ENCODE results near the gene IMMP2L.

IMMP2L gene

DNA sequence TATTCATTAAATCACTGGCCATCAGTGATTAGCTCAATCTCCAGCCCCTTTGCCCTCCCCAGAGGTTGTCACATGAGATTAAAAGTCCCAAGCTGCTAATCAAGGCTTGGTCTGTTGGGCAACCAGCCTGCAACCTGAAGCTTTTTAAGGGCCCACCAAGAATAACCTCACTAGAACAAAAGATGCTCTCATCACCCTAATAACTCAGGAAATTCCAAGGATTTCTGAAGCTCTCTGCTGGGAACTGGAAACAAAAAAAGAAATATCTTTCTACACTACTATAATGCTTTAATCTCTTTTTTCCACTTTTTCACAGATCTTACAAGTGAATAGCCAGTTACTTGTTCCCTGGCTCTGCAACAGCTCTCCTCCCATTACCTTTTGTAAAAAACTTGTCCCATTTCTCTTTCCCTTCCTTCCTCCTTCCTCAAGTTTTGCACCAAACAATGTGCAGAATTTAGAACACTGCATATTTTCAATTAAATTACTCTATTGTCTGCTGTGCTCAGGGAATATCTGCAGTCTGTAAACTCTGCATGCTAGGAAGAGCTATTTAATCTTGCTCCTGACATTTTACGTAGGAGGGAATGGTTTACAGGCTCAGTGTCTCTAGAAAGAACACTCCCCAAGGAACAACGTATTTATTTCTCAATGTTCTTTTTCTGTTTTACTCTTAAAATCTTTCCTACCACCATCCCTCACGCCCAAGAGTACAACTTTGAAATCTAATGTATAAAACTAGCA lies 169.1 kb downstream of the IMMP2L start:
- no peak for DNase-seq (ENCODE audit: low read depth in 2 of 2)

DNA sequence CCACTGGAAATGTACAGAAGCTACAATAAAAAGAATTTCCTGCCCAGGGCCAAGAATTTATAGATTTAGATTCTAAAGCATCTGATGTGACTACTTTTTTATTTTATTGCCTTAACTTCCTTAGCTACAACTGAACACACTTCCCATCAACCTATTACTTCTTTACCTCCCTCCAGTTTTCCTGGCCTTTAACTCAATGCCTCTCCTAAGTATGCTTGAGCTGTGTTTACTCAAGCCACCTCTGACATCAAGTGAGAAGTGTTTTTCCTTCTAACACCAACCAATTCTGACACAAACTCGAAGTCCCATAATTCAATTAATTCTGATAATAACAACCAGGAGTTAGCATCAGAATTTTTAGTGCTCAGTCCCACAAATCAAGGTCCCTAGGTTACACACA lies 170.0 kb downstream of the IMMP2L start:
- DNase-seq (ENCODE audit: low read depth in 2 of 2): no peak

DNA sequence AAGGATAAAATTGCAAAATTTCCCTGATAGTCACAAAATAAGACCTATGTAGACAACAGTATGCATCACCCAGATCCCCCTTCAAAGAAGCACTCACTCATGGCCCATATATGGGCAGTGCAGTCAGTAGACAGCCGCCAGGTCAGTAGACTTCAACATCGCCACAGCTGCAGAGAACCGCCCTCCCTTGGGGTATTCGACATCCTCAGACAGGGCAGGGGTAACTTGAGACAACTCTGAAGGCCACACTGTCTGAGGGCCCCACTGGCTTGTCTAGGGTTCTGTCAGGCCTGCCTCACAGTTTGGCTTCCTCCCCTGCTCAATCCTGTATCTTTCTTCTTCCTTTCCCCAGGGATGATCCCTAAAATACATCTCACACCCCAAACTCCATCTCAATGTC lies 172.3 kb downstream of the IMMP2L start:
- DNase-seq (ENCODE audit: low read depth in 2 of 2): no peak

DNA sequence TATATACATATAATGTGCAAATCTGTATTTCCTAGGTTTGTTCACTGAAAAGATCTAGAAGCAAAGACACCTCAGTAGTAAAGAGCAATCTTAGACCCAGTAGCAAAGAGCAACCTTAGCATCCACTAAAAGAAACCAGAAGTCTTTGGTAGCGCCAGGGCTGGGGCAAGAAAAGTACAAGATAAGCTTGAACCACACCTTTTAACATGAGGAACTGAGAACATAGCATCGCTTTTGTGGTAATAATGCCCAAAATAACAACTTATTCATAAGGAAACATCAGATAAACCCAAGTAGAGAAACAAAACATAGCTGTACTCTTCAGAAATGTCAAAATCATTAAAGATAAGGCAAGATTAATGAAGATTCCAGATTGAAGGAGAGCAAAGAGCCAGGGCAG lies 173.4 kb downstream of the IMMP2L start:
- DNase-seq (ENCODE audit: low read depth in 2 of 2): no peak

DNA sequence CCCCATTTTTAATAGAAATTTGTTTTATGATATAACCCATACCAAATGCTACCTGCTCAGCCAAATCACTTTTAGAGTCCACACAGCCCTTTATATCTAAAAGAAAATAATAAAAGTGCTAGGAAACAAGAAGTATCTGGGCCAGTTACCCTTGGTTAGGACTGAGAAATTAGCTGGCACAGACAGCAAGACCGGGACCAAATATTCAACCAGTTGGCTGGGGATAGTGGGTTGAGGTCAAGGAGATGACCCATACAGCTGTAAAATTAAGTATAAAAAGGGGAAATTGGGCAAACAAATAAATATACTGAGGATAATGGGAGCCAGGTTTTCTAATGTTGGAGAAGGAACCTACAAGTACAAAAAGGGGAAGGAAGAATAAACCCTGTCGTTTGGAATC lies 174.3 kb downstream of the IMMP2L start:
- DNase-seq (ENCODE audit: low read depth in 2 of 2): no peak

DNA sequence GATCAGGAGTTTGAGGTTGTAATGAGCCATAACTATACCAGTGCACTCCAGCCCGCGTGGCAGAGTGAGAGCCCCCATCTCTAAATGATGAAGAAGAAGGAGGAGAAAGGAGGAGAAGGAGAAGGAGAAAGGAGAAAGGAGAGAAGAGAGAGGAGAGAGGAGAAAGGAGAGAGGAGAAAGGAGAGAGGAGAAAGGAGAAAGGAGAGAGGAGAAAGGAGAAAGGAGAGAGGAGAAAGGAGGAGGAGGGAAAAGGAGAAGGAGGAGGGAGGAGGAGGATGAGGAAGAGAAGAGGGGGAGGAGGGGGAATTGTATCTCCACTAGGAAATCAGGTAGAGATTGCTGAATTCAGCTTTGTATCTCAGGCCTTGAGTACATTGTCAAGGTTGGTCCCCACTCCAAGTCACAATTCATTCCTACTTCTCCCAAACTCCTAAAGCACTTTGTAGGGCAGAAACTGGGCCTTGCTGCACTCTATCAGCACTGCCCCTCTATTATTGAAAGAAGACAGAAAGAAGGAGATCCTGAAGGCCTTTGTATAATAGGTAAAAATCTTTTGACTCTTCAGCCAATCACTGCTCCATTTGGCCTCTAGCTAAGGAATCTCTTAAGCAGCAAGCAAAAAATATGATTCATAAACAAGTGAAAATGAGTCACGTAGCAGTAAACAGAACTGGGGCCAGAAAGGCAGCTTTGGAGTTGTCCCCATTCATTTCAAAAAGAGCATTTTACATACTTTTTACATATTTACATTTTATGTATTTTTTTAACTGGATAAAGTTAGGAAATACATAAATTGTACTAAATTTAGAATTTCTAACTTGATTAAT lies 178.0 kb downstream of the IMMP2L start:
- DNase-seq (ENCODE audit: low read depth in 2 of 2): no peak

DNA sequence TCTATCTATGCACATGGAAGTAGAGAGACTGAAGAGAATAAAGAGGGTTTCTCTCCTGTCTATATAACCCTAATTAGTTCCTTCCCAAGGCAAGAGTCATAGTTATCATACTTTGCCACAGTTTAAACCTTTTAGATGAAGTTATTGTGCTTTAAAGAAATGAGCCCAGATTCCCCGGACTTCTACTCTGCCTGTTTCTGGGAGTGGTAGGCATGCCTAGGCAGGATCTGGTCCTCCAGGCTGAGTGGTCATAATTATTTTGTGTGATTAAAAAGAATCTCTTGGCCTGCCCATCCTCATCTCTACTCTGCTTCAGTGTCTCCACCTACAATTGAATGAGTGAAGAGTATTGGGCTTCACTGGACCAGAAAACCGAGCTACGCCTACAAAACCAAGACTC lies 179.2 kb downstream of the IMMP2L start:
- DNase-seq (ENCODE audit: low read depth in 2 of 2): no peak

DNA sequence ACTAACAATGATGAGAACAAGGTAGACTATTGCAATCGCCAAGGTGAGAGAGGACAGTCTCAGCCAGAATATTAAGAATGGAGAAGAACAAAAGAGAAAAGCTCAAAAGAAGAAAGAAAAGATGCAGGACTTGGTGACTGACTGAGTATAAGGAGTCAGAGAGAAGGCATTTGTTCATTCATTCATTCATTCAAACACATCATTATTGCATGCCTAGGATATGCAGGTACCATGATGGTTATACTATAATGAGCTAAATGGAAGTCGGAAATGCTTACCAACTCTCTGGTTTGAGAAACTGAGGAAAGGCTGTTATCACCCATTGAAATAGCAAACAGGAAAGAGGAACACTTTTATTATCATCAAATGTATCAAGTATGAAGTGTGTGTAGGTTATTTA lies 180.7 kb downstream of the IMMP2L start:
- no peak for DNase-seq (ENCODE audit: low read depth in 2 of 2)

DNA sequence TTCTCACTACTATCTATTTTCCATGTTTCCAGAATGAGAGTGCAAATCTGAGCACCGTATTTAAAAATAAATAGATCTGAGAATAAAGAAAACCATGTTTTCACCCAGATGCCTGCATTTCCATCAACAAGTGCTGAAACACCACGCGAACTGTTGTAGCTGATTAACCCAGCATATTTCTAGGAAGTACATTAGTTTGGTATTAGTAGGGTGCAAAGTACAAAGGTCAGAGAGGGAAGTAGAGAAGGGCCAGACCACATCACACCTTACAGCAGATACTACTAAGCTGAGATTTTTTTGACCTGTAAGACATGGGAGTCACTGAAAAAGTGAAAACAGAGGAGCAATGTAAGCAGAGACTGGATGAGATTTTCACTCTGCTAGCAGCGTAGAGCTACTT lies 181.3 kb downstream of the IMMP2L start:
- DNase-seq (ENCODE audit: low read depth in 2 of 2): no peak

DNA sequence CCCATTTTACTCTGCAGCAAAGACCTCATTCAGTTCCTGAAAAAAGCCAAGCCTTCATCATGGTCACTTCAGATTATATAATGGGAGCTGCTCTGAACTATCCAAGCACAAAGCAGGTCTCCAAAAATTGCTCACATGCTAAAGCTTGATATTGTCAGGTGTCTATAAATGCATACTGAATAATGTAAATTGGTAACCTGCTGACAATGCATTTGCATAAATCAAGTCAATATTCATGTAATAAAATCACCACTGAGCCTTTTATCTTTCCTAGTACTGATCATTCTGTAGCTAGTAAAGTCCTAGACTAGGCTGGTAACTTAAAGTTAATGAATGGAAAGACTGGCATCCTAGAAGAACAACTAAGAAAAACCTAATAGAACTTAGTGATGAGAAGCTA lies 188.3 kb downstream of the IMMP2L start:
- no peak for DNase-seq (ENCODE audit: low read depth in 2 of 2)

DNA sequence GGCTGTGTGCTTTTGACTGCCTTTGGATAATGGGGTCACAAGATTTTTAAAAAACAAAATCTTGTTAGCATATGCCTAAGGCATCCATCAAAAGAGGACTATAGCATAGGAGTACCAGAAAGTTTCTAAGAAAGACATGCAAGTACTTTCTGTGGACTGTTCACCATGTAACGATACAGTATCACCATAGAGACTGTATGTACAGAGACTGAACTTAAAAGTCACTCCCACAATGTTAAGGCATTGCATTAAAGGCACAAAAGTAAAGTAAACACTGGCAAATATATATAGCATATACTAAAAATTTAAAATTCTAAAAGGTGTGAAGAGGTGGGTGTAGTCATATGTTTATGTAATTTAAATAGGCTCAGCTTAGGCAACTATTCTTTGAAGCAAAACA lies 190.9 kb downstream of the IMMP2L start:
- DNase-seq (ENCODE audit: low read depth in 2 of 2): no peak

DNA sequence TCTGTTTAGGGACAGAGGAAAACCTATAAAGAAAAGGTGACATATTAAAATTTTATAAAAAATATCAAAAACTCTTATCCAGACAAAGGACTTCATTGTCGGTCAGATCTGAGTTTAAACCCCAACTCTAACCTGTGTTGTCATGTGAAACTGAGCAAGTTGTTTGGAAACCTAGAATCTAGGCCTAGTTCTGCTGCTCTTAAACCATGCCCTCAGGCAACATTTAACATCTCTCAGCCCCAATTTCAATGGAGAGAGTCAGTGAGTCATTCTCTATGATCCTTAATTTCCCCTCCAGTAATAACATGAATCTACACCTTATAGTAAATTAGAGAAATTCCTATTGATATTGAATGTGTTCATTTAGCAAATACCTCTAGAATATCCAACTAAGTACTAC lies 192.3 kb downstream of the IMMP2L start:
- no peak for DNase-seq (ENCODE audit: low read depth in 2 of 2)

DNA sequence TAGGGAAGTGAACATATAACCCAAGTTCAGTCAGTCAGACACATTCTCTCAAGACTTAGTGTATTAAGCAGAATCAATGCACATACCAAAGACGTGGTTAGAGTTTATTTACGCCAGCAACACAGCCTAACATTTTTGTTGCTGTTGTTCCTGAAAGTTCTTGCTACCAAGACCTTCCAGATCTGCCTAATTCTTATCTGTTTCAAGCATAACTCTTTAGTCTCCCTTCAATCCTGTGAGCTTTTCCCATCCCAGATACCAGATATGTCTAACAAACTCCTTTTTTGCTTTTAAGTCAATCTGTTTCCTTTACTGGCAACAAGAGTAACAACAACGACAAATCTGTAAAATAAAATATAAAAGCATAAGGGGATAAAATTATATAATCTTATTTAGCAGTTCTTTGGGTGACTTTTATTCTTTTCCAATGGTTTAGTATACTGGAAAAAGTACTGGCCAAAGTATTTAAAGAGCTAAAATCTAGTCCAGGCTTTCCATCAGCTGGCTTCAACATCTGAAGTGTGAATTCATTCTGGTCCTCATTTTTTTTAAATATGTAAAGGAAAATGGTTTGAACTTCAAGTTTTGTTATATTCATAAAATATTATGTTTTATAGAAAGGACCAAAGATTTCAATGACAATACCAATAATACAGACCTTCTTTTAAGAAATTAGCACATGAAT lies 193.8 kb downstream of the IMMP2L start:
- no peak for DNase-seq (ENCODE audit: low read depth in 2 of 2)

DNA sequence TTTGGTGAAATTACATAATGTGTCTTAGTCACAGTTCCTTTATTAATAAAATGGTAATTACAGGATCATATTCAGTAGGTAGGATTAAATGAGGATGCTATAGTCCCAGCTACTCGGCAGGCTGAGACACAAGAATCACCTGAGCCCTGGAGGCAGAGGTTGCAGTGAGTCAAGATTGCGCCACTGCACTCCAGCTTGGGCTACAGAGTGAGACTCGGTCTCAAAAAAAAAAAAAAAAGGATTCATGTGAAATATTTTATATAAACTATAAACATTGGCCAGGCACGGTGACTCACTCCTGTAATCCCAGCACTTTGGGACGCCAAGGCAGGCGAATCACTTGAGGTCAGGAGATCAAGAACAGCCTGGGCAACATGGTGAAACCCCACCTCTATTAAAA lies 197.9 kb downstream of the IMMP2L start:
- no peak for DNase-seq (ENCODE audit: low read depth in 2 of 2)

DNA sequence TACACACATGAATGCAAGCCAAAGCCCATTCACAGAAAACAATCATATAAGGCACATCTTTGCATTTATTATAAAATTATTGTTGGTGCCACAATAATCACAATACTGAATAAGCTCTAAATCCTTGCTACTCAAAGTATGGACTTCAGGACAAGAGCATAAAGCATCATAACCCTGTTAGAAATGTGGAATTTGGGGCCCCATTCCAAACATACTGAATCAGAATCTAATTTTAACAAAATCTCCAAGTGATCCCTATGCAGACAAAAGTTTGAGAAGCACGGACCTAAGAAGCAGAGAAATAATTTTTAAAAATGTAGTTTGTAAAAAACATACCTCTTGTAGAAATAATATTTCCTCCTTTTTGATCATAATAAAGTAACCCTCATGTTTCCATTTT lies 199.2 kb downstream of the IMMP2L start:
- DNase-seq (ENCODE audit: low read depth in 2 of 2): no peak

DNA sequence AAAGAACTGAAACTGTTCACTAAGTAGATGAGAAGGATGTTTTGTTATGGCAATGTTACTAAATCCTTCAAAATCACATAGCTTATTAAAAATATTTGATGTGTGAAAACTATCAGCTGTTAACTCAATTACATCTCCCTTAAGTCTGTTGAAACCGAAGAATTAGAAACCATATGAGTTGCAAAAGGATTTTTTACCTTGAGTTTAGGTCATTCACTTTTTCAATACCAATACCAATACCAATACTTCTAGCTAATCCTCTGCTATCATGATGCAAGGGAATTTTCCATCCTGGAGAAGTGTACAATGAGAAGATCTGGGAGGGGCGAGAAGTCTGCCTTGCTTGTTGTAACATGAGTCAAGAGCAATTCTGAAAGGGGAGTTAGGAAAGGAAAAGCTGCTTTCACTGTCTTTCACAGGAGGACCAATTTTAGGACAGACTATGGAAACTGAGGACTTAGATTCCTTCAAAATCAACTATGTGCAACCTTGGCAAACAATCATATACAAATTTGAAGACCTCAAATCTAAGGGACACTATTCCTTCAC lies 199.7 kb downstream of the IMMP2L start:
- DNase-seq (ENCODE audit: low read depth in 2 of 2): no peak

DNA sequence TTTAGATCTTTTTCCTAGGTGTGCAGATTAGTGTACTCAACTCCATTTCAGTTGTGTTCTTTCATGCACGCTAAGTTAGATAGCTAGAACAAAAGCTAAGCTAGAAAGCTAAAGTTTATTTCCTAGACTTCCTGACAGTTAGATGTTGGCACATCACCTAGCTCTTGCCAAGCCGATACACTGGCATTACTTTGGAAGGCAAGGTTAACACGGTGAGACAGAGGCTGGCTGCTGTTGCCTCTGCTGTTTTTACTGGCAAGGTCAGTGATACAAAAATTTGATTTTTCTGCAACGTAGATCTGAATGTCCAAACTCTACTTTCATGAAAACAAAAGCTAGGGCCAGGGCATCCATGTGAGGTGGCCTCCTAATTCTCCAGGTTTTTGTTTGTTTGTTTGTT lies 203.4 kb downstream of the IMMP2L start:
- DNase-seq (ENCODE audit: low read depth in 2 of 2): no peak

DNA sequence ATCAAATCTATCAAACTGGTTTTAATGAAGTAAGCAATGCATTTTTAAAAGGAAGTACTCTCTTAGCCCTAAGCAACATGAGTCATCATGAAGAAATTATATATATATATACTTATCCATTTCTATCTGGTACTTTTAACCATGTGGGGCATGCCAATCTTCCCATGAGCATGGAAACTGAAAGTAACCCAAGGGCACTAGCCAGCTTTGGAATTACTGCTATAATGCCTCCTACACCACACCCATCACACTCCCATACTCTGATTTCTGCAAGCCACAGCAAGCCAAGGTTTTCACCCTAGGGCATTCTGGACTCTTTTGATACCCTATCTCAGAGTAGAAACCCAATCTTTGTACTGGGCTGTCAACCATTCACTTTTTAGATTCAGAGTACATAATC lies 204.6 kb downstream of the IMMP2L start:
- DNase-seq (ENCODE audit: low read depth in 2 of 2): no peak

DNA sequence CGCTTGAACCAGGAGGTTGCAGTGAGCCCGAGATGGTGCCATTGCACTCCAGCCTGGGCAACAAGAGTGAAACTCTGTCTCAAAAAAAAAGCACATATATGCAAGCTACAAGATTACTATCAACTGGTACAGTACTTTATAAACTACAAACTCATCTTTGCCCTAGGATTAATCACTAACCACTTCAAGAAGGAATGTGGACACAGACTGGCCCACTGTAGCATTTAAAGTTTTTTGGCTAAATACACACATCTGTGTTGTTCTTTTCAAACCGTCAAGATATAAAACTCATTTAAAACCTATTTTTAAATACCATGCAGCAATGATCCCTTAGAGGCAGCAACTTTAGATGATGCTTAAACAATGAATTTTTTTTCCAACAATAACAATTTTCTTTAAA lies 205.4 kb downstream of the IMMP2L start:
- DNase-seq (ENCODE audit: low read depth in 2 of 2): no peak

DNA sequence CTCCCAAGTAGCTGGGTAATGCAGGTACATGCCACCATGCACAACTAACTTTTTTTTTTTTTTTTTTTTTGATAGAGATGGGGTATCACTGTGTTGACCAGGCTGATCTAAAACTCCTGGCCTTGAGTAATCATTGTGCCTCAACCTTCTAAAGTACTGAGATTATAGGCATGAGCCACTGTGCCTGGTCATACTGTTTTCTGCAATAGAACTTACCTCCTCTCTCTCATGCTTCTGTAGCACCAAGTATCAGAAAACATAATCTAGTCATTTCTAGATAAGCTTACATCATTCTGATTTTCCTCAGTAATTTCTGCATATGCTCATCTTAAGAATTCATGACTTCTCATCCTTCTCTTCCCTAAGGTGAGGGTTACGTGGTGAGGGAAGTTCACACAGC lies 210.0 kb downstream of the IMMP2L start:
- no peak for DNase-seq (ENCODE audit: low read depth in 2 of 2)

DNA sequence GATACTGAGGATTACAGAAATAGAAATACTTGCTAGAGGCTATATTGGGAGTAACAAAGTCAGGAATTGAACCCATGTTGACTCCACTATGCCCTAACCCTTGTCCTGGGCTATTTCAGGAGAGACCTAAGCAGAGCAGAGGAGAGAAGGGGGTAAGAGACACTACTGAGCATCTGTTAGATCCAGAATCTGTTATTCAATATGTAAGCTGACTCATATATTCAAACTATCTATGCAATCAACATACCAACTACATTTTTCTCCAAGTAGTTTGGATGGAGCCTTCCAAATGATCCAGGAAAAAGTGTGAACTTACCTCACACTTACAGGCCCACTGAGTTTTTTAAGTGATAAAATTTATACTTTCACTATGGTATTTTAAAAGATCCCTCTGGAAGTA lies 216.1 kb downstream of the IMMP2L start:
- DNase-seq (ENCODE audit: low read depth in 2 of 2): no peak

DNA sequence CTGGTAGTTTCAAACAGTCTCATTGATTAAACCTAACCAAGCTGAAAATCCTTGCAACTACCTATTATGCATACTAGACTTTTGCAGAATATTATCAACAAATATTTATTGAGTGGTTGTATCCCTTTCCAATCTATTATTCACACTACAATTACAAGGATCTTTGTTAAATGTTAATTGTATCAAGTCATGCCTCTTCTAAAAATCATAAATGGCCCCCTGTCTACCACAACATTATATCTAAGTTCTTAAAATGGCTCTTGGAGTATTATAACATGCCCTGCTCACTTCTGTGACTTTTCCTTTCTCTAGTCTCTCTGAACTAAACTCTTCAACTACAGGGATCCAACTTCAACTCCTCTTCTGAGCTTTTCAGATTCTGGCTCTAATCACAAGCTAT lies 219.3 kb downstream of the IMMP2L start:
- DNase-seq (ENCODE audit: low read depth in 2 of 2): no peak

DNA sequence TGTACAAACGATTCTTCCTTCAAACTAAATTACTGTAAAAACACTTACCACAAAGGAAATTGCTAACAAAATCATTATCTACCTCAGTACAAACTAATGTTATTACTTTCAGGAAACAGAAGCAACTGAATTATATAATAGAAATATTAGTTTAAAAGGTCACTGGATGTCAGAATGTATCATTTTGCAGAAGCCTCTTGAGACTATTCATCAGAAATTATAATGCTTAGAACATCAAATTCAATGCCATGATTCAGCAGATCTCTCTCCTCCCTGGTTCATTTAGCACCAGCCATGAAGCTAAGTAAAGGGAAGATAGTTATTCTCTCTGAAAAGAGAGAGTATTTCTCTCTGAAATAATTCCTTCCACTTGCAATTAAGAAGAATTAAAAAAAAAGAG lies 223.3 kb downstream of the IMMP2L start:
- DNase-seq (ENCODE audit: low read depth in 2 of 2): no peak

Data from stimulated activated CD4-positive, alpha-beta T cell treated with anti-CD3 and anti-CD28 coated beads, Interleukin-15, amount 100 ng/mL, for 48 hours (primary cell).